Nephron (organoid): ENCODE measurements around the gene ZNF354C.

Source experiments
- H3K27ac Mint-ChIP-seq, 3 experiments: 2 replicates each; pipeline ENCODE4 v1.8.0; 2020; ENCODE audit warnings: mixed read lengths in 3 of 3, mild to moderate bottlenecking in 2 of 3, moderate library complexity in 1 of 3
- H3K27me3 Mint-ChIP-seq: 2 replicates; pipeline ENCODE4 v1.8.0; 2021; ENCODE audit warnings: low read depth, mild to moderate bottlenecking, moderate library complexity, mixed read lengths
- H3K36me3 Mint-ChIP-seq: 2 replicates; pipeline ENCODE4 v1.8.0; 2020; ENCODE audit warnings: low read depth, mixed read lengths
- H3K4me1 Mint-ChIP-seq: 2 replicates; pipeline ENCODE4 v1.8.0; 2020; ENCODE audit warnings: mixed read lengths
- H3K4me3 Mint-ChIP-seq, 3 experiments: 2 replicates each; pipeline ENCODE4 v1.8.0; 2020; ENCODE audit warnings: mild to moderate bottlenecking in 3 of 3, mixed read lengths in 3 of 3, moderate library complexity in 2 of 3
- H3K9me3 Mint-ChIP-seq: 2 replicates; pipeline ENCODE4 v1.8.0; 2020; ENCODE audit warnings: mixed read lengths
- TF ChIP-seq, protein P1 (sequence below), 3 experiments: fragments of 200-600 bp; sonication (generic); IDR thresholded peaks; one replicate each; pipeline ENCODE4 v1.5.0; 2021; ENCODE audit warnings: antibody characterized with exemption in 3 of 3; ENCODE audit not compliant: unreplicated experiment in 3 of 3

The ZNF354C gene

GRCh38 chr5:179054036-179054785, 6.0 kb upstream of the ZNF354C start:
- Mint-ChIP-seq H3K4me1 (no peaks in the 10 kb centered on the region), H3K4me3 (no peak overlapping the region), H3K9me3 (peaks cover 29% of the 10 kb centered on the region), H3K27me3 (peaks cover 4% of the 10 kb centered on the region), H3K27ac (no peak overlapping the region), H3K36me3 (no peaks in the 10 kb centered on the region)
- TF ChIP-seq, protein P1, sequence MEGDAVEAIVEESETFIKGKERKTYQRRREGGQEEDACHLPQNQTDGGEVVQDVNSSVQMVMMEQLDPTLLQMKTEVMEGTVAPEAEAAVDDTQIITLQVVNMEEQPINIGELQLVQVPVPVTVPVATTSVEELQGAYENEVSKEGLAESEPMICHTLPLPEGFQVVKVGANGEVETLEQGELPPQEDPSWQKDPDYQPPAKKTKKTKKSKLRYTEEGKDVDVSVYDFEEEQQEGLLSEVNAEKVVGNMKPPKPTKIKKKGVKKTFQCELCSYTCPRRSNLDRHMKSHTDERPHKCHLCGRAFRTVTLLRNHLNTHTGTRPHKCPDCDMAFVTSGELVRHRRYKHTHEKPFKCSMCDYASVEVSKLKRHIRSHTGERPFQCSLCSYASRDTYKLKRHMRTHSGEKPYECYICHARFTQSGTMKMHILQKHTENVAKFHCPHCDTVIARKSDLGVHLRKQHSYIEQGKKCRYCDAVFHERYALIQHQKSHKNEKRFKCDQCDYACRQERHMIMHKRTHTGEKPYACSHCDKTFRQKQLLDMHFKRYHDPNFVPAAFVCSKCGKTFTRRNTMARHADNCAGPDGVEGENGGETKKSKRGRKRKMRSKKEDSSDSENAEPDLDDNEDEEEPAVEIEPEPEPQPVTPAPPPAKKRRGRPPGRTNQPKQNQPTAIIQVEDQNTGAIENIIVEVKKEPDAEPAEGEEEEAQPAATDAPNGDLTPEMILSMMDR (IDR thresholded peaks at IDR 0.05; ENCODE audit: unreplicated experiment in 3 of 3): no peak

DNA sequence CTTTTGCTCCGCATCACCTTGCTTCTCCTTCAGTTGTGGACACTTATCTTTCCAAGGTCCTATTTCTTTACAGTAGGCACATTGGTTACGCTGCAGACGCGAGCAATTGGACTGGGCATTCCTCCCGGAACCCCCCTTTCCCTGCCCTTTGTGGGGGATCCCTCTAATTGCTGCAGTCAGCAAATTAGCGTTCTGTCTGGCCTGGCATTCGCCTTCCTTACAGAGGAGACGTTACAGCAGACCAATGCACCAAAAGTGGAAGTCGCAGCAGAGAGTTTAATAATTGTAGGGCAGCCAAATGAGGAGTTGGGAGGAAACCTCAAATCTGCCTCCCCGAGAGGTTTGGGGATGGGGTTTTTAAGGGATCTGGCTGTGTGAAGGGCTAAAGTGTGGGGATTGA, 5.3 kb upstream of the ZNF354C start:
- no peak overlapping the region for H3K27ac Mint-ChIP-seq
- H3K27me3 Mint-ChIP-seq: peaks cover 4% of the 10 kb centered on the region
- H3K9me3 Mint-ChIP-seq: peaks cover 32% of the 10 kb centered on the region
- no peaks in the 10 kb centered on the region for H3K4me1 Mint-ChIP-seq
- H3K4me3 Mint-ChIP-seq: no peak overlapping the region
- peaks cover 5% of the 10 kb centered on the region for H3K36me3 Mint-ChIP-seq
- TF ChIP-seq, protein P1 (IDR thresholded peaks at IDR 0.05; ENCODE audit: unreplicated experiment in 3 of 3): no peak

- TF ChIP-seq, protein P1 (IDR thresholded peaks at IDR 0.05; ENCODE audit: unreplicated experiment in 3 of 3): no peak
- Mint-ChIP-seq H3K4me1 (no peaks in the 10 kb centered on the region), H3K27me3 (peaks cover 4% of the 10 kb centered on the region), H3K4me3 (no peak overlapping the region), H3K36me3 (peaks cover 9% of the 10 kb centered on the region), H3K9me3 (peaks cover 35% of the 10 kb centered on the region), H3K27ac (no peak overlapping the region)
Measured at GRCh38 chr5:179055436-179055835, 4.7 kb upstream of the ZNF354C start.

DNA sequence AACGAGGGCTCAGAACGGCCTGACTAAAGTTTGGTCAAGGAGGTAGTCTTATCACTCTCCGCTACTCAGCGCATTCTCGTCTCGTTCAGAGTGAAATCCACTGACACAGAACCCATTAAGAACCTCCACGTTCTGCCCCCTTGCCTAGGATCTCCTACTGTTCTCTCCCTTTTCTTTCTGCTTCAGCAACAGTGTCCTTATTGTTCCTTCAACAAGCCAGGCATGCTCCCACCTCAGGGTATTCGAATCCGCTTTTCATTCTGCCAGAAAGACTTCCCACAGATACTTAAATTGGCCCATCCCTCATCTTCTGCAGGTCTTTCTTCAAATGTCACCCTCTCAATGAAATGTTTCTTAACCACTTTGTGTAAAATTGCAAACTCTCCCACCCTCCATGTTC, 4.3 kb upstream of the ZNF354C start:
- TF ChIP-seq, protein P1 (IDR thresholded peaks at IDR 0.05; ENCODE audit: unreplicated experiment in 3 of 3): no peak
- H3K27me3 Mint-ChIP-seq: peaks cover 4% of the 10 kb centered on the region
- H3K9me3 Mint-ChIP-seq: peaks cover 35% of the 10 kb centered on the region
- peaks cover 9% of the 10 kb centered on the region for H3K36me3 Mint-ChIP-seq
- no peaks in the 10 kb centered on the region for H3K4me1 Mint-ChIP-seq
- no peak overlapping the region for H3K4me3 Mint-ChIP-seq
- H3K27ac Mint-ChIP-seq: no peak overlapping the region

DNA sequence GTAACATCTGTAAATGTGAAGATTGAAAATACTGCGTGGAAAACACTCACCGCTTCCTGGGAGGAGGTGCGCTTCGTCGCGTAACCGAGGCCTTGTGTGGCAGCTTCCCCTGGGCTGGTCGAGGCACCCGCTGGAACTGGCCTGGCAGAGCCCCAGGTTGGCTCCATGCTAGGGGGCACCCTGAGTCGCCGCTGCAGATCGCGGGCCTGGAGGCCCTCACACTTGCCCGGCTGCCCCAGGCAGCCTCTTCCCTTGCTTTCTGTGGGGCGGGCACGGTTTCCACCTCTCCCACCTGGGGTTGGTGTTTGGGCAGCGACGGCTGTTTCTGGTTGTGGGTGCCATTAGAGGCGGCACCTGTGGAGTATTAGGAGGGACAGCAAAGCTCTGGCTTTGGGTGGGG, 852 bp downstream of the ZNF354C start:
- Mint-ChIP-seq H3K27ac (no peak overlapping the region), H3K4me3 (peak overlapping the region; percentile 75 to 93 (median 80)), H3K4me1 (no peaks in the 10 kb centered on the region), H3K9me3 (peaks cover 67% of the 10 kb centered on the region), H3K27me3 (peaks cover 11% of the 10 kb centered on the region), H3K36me3 (peaks cover 58% of the 10 kb centered on the region)
- TF ChIP-seq, protein P1 (IDR thresholded peaks at IDR 0.05; ENCODE audit: unreplicated experiment in 3 of 3): no peak

- Mint-ChIP-seq H3K27ac (no peak overlapping the region), H3K27me3 (peaks cover 10% of the 10 kb centered on the region), H3K36me3 (peaks cover 92% of the 10 kb centered on the region), H3K9me3 (peaks cover 78% of the 10 kb centered on the region), H3K4me1 (no peaks in the 10 kb centered on the region), H3K4me3 (no peak overlapping the region)
- TF ChIP-seq, protein P1 (IDR thresholded peaks at IDR 0.05; ENCODE audit: unreplicated experiment in 3 of 3): no peak
Measured at GRCh38 chr5:179065703-179066102, 5.5 kb downstream of the ZNF354C start.
